WI38 (cell line): Measurements from ENCODE around the gene CBFB.
"Not testable (repeated sequence)": the region's sequence is repeated elsewhere in the genome, so short reads cannot be mapped to it uniquely, and the experiment has no call there.

Experiments used
- H3K4me3 ChIP-seq: 2 replicates; pipeline ENCODE4 v1.5.1; 2011; ENCODE audit warnings: low read depth, mild to moderate bottlenecking, control low read depth, low read length
- CTCF ChIP-seq: IDR thresholded peaks from 2 replicates; pipeline ENCODE4 v1.5.1; 2012; ENCODE audit warnings: low read depth, mild to moderate bottlenecking, control low read depth, low read length

Gene CBFB

DNA sequence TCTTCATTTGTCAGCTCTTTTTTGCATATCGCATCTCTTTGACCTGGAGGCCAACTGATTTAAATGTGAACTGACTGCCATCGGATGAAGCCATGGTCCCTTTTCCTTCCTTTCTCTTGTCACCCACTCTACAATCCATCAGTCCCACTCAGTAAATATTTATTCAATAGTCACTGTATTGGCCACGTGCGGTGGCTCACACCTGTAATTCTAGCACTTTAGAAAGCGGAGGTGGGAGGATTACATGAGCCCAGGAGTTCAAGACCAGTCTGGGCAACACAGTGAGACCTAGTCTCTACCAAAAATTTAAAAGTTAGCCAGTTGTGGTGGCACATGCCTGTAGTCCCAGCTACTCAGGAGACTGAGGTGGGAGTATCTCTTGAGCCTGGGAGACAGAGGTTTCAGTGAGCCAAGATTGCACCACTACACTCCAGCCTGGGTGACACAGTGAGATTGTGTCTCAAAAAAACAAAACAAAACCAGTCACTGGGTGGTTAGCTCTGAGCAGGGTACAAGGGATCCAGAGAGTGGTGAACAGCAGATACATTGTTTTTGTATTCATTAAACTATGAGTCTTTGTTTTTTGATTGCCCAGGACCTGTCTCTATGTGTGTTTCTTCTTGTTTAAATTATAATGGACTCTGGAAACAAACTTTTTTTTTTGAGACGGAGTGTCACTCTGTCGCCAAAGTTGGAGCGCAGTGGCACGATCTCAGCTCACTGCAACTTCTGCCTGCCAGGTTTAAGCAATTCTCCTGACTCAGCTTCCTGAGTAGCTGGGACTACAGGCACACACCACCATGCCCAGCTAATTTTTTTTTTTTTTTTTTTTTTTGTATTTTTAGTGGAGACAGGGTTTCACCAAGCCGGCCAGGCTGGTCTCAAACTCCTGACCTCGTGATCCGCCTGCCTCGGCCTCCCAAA lies 87.7 kb downstream of the CBFB start:
- no peak for TF ChIP-seq CTCF
- H3K4me3 ChIP-seq, result no peak overlapping the region

- TF ChIP-seq CTCF, result no peak
Observed at GRCh38 chr16:67117716-67118115, 88.8 kb downstream of the CBFB start.

DNA sequence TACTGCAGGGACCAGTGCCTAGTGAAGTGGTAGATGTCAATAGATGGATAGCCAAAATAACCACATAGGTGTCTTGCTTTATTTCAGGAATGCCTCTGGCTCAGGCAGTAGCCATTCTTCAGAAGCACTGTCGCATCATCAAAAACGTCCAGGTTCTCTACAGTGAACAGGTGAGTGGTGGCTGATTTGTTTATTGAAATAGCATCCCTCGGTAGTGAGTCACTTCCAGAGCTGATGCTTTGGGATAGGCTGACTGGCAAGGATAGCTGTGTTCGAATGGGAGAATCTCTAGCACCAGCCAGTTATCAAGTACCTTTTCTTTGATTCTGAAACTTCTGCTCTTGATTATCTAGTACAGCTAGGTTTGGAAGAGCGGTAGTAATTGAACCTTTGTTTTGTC lies 91.1 kb downstream of the CBFB start:
- no peak overlapping the region for H3K4me3 ChIP-seq
- no peak for TF ChIP-seq CTCF

More at GRCh38 chr16:67117716-67118115, 88.8 kb downstream of the CBFB start:
- no peak overlapping the region for H3K4me3 ChIP-seq

DNA sequence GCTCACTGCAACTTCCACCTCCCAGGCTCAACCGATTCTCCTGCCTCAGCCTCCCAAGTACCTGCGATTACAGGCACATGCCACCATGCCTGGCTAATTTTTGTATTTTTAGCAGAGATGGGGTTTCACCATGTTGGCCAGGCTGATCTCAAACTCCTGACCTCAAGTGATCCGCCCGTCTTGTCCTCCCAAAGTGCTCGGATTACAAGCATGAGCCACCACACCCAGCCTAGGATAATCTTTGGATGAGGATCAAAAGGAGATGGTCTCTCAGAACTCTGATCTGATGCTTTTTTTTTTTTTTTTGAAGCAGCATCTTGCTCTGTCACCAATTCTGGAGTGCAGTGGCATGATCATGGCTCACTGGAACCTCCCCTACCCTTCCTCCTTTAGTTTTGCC lies 93.8 kb downstream of the CBFB start:
- H3K4me3 ChIP-seq, result not testable (repeated sequence)

- no peak overlapping the region for H3K4me3 ChIP-seq
- no peak for TF ChIP-seq CTCF
Observed at GRCh38 chr16:67128417-67128816, 99.5 kb downstream of the CBFB start.

GRCh38 chr16:67128887-67129286 lies 99.9 kb downstream of the CBFB start:
- TF ChIP-seq CTCF, result no peak
- no peak overlapping the region for H3K4me3 ChIP-seq

- no peak overlapping the region for H3K4me3 ChIP-seq
- no peak for TF ChIP-seq CTCF
Observed at GRCh38 chr16:67129422-67129821, 100.5 kb downstream of the CBFB start.

DNA sequence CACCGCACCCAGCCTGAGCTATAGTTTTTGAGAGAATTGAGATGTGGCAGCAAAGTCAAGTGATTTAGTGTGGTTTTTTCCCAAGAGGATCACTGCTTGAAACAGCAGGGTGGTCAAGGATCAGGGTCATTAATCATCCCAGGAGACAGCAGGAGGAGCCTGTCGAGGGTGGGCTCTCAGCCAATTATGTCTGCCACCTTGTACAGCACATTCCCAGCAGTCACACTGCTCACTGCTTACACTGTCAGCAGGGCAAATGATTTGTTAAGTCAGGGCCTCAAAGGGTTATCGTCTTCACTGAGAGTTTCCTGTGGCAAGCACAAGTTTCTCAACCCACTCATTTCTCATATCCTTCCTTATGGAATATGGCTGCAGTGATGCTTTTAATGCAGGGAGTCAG lies 108.7 kb downstream of the CBFB start:
- TF ChIP-seq CTCF, result no peak
- H3K4me3 ChIP-seq, result no peak overlapping the region
